ENCODE data around the gene MAG. TPM values are rescaled to one million over a fixed set of nuclear protein-coding genes. Genes with fewer than 3 reads are reported as not detected.

Gene MAG
- total RNA-seq, 1 donor from 2014 or later = not detected

- peaks cover 6 to 8% of the 10 kb centered on the region in 2 donors for H3K4me1 ChIP-seq
- H3K9me3 ChIP-seq = no peaks in the 10 kb centered on the region
- TF ChIP-seq, protein P1, sequence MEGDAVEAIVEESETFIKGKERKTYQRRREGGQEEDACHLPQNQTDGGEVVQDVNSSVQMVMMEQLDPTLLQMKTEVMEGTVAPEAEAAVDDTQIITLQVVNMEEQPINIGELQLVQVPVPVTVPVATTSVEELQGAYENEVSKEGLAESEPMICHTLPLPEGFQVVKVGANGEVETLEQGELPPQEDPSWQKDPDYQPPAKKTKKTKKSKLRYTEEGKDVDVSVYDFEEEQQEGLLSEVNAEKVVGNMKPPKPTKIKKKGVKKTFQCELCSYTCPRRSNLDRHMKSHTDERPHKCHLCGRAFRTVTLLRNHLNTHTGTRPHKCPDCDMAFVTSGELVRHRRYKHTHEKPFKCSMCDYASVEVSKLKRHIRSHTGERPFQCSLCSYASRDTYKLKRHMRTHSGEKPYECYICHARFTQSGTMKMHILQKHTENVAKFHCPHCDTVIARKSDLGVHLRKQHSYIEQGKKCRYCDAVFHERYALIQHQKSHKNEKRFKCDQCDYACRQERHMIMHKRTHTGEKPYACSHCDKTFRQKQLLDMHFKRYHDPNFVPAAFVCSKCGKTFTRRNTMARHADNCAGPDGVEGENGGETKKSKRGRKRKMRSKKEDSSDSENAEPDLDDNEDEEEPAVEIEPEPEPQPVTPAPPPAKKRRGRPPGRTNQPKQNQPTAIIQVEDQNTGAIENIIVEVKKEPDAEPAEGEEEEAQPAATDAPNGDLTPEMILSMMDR (IDR thresholded peaks at IDR 0.05) = no peak
- DNase-seq (ENCODE audit: low spot score in 2 of 2) = no peak
- intact Hi-C loops (cut with DNase I) = no loop called here
- H3K27me3 ChIP-seq = peaks cover 10% of the 10 kb centered on the region
- H3K4me3 ChIP-seq = peak overlapping the region in 1 of 2 donors; percentile 67
- no peak overlapping the region for H3K27ac ChIP-seq
- H3K36me3 ChIP-seq = no peaks in the 10 kb centered on the region
Observed at GRCh38 chr19:35249848-35250711, 41.9 kb upstream of the MAG start.

- H3K4me3 ChIP-seq = no peak overlapping the region
- peaks cover 10% of the 10 kb centered on the region for H3K27me3 ChIP-seq
- H3K27ac ChIP-seq = no peak overlapping the region
- H3K4me1 ChIP-seq = peaks cover 6 to 8% of the 10 kb centered on the region in 2 donors
- no peaks in the 10 kb centered on the region for H3K9me3 ChIP-seq
- intact Hi-C loops (cut with DNase I) = no loop called here
- H3K36me3 ChIP-seq = no peaks in the 10 kb centered on the region
- TF ChIP-seq, protein P1 (IDR thresholded peaks at IDR 0.05) = no peak
- DNase-seq (ENCODE audit: low spot score in 2 of 2) = no peak
Observed at GRCh38 chr19:35251456-35251855, 40.5 kb upstream of the MAG start.

DNA sequence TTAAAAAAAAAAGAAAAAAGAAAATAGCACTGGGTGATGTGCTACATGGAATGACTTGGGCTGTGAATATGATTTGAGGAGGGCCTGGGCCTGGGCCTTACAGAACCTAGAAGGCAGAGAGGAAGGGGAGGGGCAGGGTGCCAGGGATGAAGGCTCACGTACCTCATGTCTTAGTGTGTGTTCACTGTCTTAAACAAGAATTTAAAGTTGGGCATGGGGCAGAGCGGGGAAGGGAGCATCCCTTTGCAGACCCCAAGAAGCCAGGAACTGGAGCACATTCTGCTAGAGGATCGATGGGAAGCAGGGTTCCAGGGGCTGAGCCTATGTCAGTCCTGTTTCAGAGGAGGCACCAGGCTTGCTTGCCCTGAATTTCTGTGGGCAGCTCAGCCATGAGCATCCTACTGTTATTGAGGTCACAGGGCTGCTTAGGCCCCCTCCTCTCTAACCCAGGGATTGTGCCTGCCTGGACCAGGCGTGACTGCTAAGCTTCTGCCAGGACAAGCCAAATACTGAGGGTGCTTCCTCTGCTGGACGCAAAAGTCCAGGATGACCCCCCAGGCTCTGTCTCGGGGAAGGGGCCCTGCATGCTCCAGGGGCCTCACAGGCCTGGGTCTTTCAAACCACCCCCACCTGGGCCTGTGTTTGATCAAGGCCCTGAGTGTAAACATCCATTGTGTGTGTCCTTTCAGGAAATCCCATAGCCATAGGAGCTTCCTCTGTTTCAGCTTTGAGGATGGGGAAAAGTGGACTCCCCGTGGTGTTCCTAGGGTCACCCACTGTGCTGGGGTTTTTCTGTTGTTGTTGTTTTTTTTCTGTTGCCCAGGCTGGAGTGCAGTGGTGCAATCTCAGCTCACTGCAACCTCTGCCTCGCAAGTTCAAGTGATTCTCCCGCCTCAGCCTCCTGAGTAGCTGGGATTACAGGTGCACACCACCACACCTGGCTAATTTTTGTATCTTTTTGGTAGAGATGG, 38.4 kb upstream of the MAG start:
- TF ChIP-seq, protein P1 (IDR thresholded peaks at IDR 0.05) = no peak
- Histone ChIP-seq H3K4me3 (no peak overlapping the region), H3K36me3 (no peaks in the 10 kb centered on the region), H3K4me1 (no peaks in the 10 kb centered on the region), H3K27me3 (no peaks in the 10 kb centered on the region), H3K9me3 (no peaks in the 10 kb centered on the region), H3K27ac (no peak overlapping the region)
- intact Hi-C loops (cut with DNase I) = no loop called here
- DNase-seq (ENCODE audit: low spot score in 2 of 2) = no peak

- Histone ChIP-seq H3K9me3 (no peaks in the 10 kb centered on the region), H3K27ac (no peak overlapping the region), H3K4me3 (no peak overlapping the region), H3K4me1 (no peaks in the 10 kb centered on the region), H3K27me3 (no peaks in the 10 kb centered on the region), H3K36me3 (no peaks in the 10 kb centered on the region)
- TF ChIP-seq, protein P1 (IDR thresholded peaks at IDR 0.05) = no peak
- DNase-seq (ENCODE audit: low spot score in 2 of 2) = no peak
- intact Hi-C loops (cut with DNase I) = no loop called here
Observed at GRCh38 chr19:35254341-35255297, 37.3 kb upstream of the MAG start.

DNA sequence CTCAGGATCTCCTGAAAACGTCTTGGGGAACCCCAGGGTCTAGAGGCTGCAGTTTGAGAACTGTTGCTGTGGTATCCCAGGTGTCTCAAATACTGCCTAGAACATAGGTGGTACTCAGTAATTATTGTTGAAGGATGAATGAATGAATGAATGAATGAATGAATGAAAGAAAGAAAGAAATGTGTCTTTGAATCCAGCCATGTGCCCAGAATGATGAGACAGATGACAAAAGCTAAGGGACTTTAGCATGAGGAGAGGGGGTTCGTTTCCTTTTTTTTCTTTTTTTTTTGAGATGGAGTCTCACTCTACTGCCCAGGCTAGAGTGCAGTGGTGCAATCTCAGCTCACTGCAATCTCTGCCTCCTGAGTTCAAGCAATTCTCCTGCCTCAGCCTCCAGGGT, 35.4 kb upstream of the MAG start:
- intact Hi-C loops (cut with DNase I) = no loop called here
- H3K27me3 ChIP-seq = no peaks in the 10 kb centered on the region
- no peaks in the 10 kb centered on the region for H3K9me3 ChIP-seq
- H3K36me3 ChIP-seq = no peaks in the 10 kb centered on the region
- H3K4me1 ChIP-seq = no peaks in the 10 kb centered on the region
- no peak overlapping the region for H3K27ac ChIP-seq
- no peak for DNase-seq (ENCODE audit: low spot score in 2 of 2)
- no peak overlapping the region for H3K4me3 ChIP-seq
- TF ChIP-seq, protein P1 (IDR thresholded peaks at IDR 0.05) = no peak

All from ascending aorta (tissue), 2 donors.